Activated CD4-positive, alpha-beta T cell treated with anti-CD3 and anti-CD28 coated beads for 36 hours (primary cell): Measurements from ENCODE around the gene SPON1. TPM values are rescaled to one million over a fixed set of nuclear protein-coding genes. Genes with fewer than 3 reads are reported as not detected.
"Not testable (repeated sequence)": the region's sequence is repeated elsewhere in the genome, so short reads cannot be mapped to it uniquely, and the experiment has no call there.

ENCODE experiments used
- ATAC-seq: fragments of 200-7000 bp; cut with Tn5 transposase; one replicate; pipeline ENCODE4 v1.10.0; 2021; ENCODE audit warnings: mild to moderate bottlenecking, moderate library complexity
- CTCF ChIA-PET: fragments of 350-600 bp; sonication (Branson Sonifier 250); formaldehyde crosslinking; loops from one replicate; lab custom pipeline; 2021; ENCODE audit warnings: antibody characterized with exemption; lab: Charles Lee
- POLR2A ChIA-PET: fragments of 350-600 bp; sonication (Branson Sonifier 250); formaldehyde crosslinking; loops from one replicate; lab custom pipeline; 2021; ENCODE audit warnings: antibody characterized with exemption, inconsistent platforms; lab: Charles Lee
- DNase-seq: peaks from one replicate; pipeline ENCODE4 v3.0.0-alpha.2; 2020
- H3K27ac Mint-ChIP-seq: one replicate; pipeline ENCODE4 v1.8.0; 2021; ENCODE audit warnings: mixed read lengths
- H3K27me3 Mint-ChIP-seq: one replicate; pipeline ENCODE4 v1.8.0; 2021; ENCODE audit warnings: mixed read lengths
- H3K36me3 Mint-ChIP-seq: one replicate; pipeline ENCODE4 v1.8.0; 2021; ENCODE audit warnings: low read depth, mixed read lengths
- H3K4me1 Mint-ChIP-seq: one replicate; pipeline ENCODE4 v1.8.0; 2021; ENCODE audit warnings: mixed read lengths
- H3K4me3 Mint-ChIP-seq: one replicate; pipeline ENCODE4 v1.8.0; 2021; ENCODE audit warnings: mild to moderate bottlenecking, moderate library complexity, mixed read lengths
- H3K9me3 Mint-ChIP-seq: one replicate; pipeline ENCODE4 v1.8.0; 2021; ENCODE audit warnings: low read depth, mixed read lengths
- intact Hi-C, 2 experiments: fragments of 100-400 bp; cut with DNase I in 1 of 2; cut with micrococcal nuclease in 1 of 2; formaldehyde crosslinking; loops; one replicate each; pipeline versions ENCODE4 v1.14.2 to v1.15.1; 2022 to 2024; cut with DNase I, micrococcal nuclease
- total RNA-seq, 2 experiments: library from RNA; stranded (reverse); gene quantifications; one replicate each; pipeline ENCODE4 v1.2.3, GENCODE V29; 2021

The SPON1 gene
- total RNA-seq, 2 experiments from 2014 or later = 0.26 to 0.41 TPM

DNA sequence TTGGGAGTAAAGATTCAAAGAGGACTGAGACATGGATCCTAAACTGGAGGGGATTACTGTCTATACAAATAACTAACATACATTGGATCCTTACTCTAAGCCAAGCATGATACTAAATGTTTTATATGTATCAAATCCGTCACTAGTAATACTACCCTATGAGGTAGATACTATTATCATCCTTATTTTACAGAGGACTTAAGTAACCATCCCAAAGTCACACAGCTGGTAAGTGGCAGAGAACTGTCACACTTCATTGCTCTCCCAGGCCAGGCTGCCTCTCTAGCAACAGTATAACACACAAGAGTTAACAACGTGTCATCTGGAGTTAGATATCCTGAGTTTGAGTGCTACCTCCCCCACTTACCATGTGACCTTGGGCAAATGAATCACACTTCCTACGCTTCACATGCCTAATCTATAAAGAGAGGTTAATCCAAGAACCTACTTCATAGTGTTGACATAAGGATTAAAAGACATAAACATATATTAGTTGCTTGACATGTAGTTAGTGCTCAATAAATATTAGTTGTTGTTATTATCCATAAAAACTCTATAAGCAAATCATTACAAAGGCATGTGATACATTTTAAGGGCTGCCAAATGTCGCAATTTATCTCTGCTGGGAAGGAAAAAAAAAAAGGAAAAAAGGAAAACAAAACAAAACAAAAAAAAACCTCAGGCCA, 33.8 kb upstream of the SPON1 start:
- CTCF ChIA-PET = no interaction called here
- Mint-ChIP-seq H3K4me1 (peaks cover 29% of the 10 kb centered on the region), H3K27me3 (no peaks in the 10 kb centered on the region), H3K4me3 (no peak overlapping the region), H3K36me3 (no peaks in the 10 kb centered on the region), H3K27ac (no peak overlapping the region), H3K9me3 (no peaks in the 10 kb centered on the region)
- POLR2A ChIA-PET = no interaction called here
- DNase-seq = no peak
- intact Hi-C loops = no loop called here
- peak; percentile 68 for ATAC-seq

DNA sequence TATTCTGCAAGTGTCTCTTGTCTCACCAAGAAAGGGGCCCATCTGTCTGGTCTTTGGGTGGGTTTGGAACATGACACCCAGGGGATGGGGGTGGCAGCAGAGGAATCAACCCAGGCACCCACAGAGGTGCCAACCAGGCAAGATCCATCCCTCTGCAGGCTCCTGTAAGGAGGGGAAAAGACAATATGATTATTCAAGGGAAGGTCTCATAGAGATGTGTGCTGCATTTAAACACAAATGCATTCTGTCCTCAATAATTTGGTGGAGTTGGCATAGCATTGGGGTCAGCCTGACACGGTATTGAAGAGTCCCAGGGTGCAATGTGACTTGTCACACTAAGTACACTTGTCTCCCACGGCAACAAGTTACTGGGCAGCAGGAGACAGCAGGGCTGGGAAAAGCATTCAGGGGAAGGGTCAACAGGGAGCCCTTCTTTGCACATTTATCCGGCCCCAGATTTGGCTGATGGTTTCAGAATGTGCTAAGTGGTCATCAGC, 33.1 kb upstream of the SPON1 start:
- Mint-ChIP-seq H3K36me3 (no peaks in the 10 kb centered on the region), H3K4me3 (no peak overlapping the region), H3K27me3 (no peaks in the 10 kb centered on the region), H3K4me1 (peaks cover 21% of the 10 kb centered on the region), H3K9me3 (no peaks in the 10 kb centered on the region), H3K27ac (no peak overlapping the region)
- no peak for ATAC-seq
- ChIA-PET POLR2A (no interaction called here), CTCF (no interaction called here)
- DNase-seq = no peak
- intact Hi-C loops = no loop called here

DNA sequence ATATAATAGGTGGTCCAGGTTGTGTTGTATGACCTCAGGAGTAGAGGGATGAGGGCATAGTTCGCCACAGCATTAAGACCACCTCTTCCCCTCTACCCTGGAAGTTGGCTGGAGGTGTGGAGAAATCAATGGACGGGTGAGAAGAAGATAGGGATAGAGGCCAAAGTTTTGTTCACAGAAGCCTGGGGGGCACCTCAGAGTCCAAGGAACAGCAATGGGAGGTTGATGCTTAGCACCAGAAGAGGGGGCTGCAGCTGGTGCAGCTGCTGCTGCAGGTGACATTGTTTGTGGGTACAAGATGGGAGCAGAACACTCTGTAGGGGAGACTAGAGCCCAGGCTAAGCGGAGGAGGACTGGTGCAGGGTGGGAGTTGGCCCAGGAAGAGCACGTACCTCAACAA, 31.2 kb upstream of the SPON1 start:
- no peaks in the 10 kb centered on the region for H3K36me3 Mint-ChIP-seq
- no peaks in the 10 kb centered on the region for H3K27me3 Mint-ChIP-seq
- ATAC-seq (no peak), DNase-seq (no peak)
- peaks cover 2% of the 10 kb centered on the region for H3K9me3 Mint-ChIP-seq
- no peak overlapping the region for H3K27ac Mint-ChIP-seq
- ChIA-PET POLR2A (no interaction called here), CTCF (interaction anchor here (0.9 kb wide), 1 partner anchor 196 kb away, joined by 3 read pairs; no protein-coding TSS in a partner anchor)
- H3K4me1 Mint-ChIP-seq = peaks cover 7% of the 10 kb centered on the region
- no peak overlapping the region for H3K4me3 Mint-ChIP-seq
- intact Hi-C loops = no loop called here

DNA sequence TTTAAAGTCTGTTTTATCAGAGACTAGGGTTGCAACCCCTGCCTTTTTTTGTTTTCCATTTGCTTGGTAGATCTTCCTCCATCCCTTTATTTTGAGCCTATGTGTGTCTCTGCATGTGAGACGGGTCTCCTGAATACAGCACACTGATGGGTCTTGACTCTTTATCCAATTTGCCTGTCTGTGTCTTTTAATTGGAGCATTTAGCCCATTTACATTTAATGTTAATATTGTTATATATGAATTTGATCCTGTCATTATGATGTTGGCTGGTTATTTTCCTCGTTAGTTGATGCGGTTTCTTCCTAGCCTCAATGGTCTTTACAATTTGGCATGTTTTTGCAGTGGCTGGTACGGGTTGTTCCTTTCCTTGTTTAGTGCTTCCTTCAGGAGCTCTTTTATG, 25.4 kb upstream of the SPON1 start:
- DNase-seq, intact Hi-C loops, ATAC-seq, POLR2A ChIA-PET, H3K9me3 Mint-ChIP-seq, H3K27me3 Mint-ChIP-seq, H3K4me3 Mint-ChIP-seq, H3K36me3 Mint-ChIP-seq, H3K27ac Mint-ChIP-seq: not testable (repeated sequence)
- H3K4me1 Mint-ChIP-seq = peaks cover 37% of the 10 kb centered on the region
- CTCF ChIA-PET = interaction anchor here (0.8 kb wide), 1 partner anchor 26 kb away, joined by 4 read pairs; no protein-coding TSS in a partner anchor

DNA sequence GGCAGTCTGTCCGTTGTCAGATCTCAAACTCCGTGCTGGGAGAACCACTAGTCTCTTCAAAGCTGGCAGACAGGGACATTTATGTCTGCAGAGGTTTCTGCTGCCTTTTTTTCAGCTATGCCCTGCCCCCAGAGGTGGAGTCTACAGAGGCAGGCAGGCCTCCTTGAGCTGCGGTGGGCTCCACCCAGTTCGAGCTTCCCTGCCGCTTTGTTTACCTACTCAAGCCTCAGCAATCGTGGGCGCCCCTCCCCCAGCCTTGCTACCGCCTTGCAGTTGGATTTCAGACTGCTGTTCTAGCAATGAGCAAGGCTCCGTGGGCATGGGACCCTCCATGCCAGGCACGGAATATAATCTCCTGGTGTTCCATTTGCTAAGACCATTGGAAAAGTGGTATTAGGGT, 23.7 kb upstream of the SPON1 start:
- ATAC-seq, H3K27ac Mint-ChIP-seq, intact Hi-C loops, H3K4me3 Mint-ChIP-seq, POLR2A ChIA-PET, H3K36me3 Mint-ChIP-seq, H3K9me3 Mint-ChIP-seq, H3K27me3 Mint-ChIP-seq: not testable (repeated sequence)
- peaks cover 48% of the 10 kb centered on the region for H3K4me1 Mint-ChIP-seq
- CTCF ChIA-PET = interaction anchor here (0.7 to 2.4 kb wide), 5 partner anchors 18 to 294 kb away, joined by 3 to 10 read pairs (median 3); no protein-coding TSS in a partner anchor
- DNase-seq = peak; percentile 37

DNA sequence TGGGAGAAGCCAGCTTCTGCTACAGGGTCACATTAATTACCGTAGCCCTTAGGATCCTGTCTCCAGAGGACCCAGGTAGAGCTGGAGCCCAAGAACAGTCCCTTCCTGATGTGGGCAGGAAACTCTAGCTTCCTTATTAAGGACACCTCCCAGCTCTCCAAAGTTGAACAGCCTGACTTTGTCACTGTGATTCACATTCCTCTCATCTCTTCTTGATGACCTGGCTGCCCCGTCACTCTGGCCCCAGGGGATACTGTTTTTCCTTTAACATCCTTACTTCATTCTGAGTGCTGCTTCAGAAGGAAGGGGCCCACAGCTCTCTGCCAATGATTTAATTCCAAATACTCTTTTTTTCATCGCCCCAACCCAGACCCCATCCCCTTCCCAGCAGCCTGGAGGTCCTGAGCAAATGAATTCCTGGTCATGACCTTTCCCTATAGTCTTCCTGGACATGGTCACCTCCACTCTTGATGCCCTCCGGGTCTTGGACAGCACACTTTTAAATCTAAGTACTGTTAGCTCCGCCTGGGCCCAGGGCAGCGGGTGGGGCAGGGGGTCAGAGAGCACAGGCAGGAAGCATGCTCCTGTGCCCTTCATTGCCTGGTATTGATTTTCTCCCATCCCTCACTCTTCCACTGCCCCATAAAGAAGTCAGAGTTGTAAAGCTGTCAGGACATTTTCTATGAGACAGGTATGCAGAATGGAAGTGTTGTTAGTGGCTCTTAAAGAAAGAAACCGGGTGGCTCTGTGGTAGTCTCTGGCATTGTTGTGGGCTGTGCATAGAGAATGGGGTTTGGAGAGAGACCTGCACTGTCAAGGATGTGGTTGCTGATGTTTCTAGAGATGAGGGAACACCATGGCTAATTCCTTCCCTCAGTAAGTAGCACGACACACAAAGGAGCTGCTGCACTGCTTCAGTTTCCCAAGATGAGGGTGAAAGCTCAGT, 22.3 kb upstream of the SPON1 start:
- intact Hi-C loops = no loop called here
- ChIA-PET POLR2A (interaction anchor here (1.2 kb wide), 1 partner anchor 71 kb away, joined by 3 read pairs; no protein-coding TSS in a partner anchor), CTCF (interaction anchor here (0.8 to 2.4 kb wide), 6 partner anchors 10 to 208 kb away, joined by 3 to 10 read pairs (median 4); no protein-coding TSS in a partner anchor)
- Mint-ChIP-seq H3K4me1 (peaks cover 48% of the 10 kb centered on the region), H3K27me3 (no peaks in the 10 kb centered on the region), H3K27ac (peak overlapping the region; percentile 22), H3K36me3 (no peaks in the 10 kb centered on the region), H3K4me3 (no peak overlapping the region), H3K9me3 (peaks cover 5% of the 10 kb centered on the region)
- ATAC-seq (peak; percentile 86), DNase-seq (peak; percentile 24)

DNA sequence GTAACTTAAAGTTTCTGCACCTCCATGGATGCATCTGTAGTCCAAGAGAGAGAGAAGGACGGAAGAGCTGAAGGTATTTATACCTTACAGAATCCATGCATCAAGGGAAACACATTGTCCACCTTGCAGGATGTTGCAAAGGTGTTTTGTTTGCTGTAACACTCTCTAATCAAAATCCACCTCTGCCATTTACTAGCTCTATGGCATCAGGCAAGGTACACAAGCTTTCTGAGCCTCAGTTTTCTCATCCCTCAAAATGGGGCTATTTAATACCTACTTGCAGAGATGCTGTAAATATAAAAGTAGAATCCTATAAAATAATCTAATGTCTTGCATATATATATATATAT, 21.6 kb upstream of the SPON1 start:
- POLR2A ChIA-PET = interaction anchor here (0.6 to 1.2 kb wide), 2 partner anchors 72 to 668 kb away, joined by 3 read pairs; no protein-coding TSS in a partner anchor
- intact Hi-C loops = no loop called here
- CTCF ChIA-PET = interaction anchor here (0.8 to 2.4 kb wide), 5 partner anchors 10 to 168 kb away, joined by 3 to 10 read pairs (median 4); no protein-coding TSS in a partner anchor

DNA sequence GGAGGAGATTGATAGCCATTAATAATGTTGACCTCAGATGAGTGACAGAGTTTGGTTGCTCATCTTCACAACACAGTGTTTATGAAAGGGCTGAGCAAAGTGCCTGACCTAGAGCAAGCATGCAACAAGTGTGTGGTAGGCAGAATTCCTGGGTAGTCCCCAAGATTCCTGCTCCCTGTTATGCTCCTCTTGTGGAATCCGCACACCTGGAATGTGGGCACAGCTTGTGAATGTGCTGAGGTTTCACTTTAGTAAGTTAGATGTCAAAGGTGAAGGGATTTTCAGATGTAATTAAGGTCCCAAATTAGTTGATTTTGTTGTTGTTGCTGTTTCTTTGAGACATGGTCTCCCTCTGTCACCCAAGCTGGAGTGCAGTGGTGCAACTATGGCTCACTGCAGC, 20.7 kb upstream of the SPON1 start:
- POLR2A ChIA-PET = no interaction called here
- CTCF ChIA-PET = interaction anchor here (0.8 kb wide), 1 partner anchor 11 kb away, joined by 3 read pairs; no protein-coding TSS in a partner anchor

More for the DNA sequence above, 21.6 kb upstream of the SPON1 start:
- no peak for ATAC-seq
- Mint-ChIP-seq H3K4me1 (peaks cover 48% of the 10 kb centered on the region), H3K27me3 (no peaks in the 10 kb centered on the region), H3K36me3 (no peaks in the 10 kb centered on the region), H3K4me3 (no peak overlapping the region), H3K9me3 (peaks cover 5% of the 10 kb centered on the region), H3K27ac (peak overlapping the region; percentile 22)
- DNase-seq = no peak

DNA sequence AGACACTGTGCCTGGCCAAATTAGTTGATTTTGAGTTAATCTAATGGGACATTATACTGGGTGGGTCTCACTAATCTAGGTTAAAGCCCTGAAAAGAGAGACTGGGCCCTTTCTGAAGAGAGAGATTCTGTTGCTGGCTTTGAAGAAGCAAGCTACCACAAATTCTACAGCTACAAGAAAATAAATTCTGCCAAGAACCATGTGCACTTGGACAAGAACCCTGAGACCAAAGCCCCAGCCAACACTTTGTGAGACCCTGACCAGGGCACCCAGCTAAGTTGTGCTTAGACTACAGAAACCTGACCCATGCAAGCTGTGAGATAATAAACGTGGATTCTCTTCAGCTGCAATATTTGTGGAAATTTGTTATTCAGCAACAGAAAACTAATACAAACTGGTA, 20.1 kb upstream of the SPON1 start:
- H3K9me3 Mint-ChIP-seq = peaks cover 2% of the 10 kb centered on the region
- no peaks in the 10 kb centered on the region for H3K36me3 Mint-ChIP-seq
- no peak overlapping the region for H3K4me3 Mint-ChIP-seq
- DNase-seq (no peak), ATAC-seq (no peak)
- ChIA-PET CTCF (interaction anchor here (0.7 to 1.0 kb wide), 3 partner anchors 11 to 702 kb away, joined by 3 to 6 read pairs (median 3); no protein-coding TSS in a partner anchor), POLR2A (no interaction called here)
- H3K4me1 Mint-ChIP-seq = peaks cover 48% of the 10 kb centered on the region
- no peaks in the 10 kb centered on the region for H3K27me3 Mint-ChIP-seq
- H3K27ac Mint-ChIP-seq = no peak overlapping the region
- intact Hi-C loops = no loop called here

More for the DNA sequence above, 20.7 kb upstream of the SPON1 start:
- Mint-ChIP-seq H3K9me3 (peaks cover 3% of the 10 kb centered on the region), H3K27me3 (no peaks in the 10 kb centered on the region), H3K27ac (no peak overlapping the region), H3K36me3 (no peaks in the 10 kb centered on the region), H3K4me3 (no peak overlapping the region), H3K4me1 (peaks cover 48% of the 10 kb centered on the region)
- ATAC-seq = no peak
- intact Hi-C loops = no loop called here
- DNase-seq = no peak

DNA sequence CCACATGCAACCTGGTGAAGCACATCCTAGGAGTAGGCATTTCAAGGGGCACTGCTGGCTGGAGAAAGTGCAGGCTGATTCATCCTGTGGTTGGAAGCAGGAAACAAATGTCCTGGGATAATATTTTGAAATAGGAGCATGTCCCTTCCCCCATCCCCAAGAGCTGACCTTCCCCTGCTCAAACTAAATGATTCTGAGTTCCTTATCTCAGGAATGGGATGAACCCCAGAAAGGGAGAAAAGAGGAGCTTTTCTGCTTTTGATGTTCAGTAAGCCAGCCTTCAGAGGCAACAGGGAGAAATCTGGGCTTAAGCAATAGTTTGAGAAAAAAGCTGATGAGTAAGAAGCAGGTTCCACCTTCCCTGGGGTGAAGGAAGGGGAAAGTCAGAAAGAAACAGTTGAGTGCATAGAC, 19.5 kb upstream of the SPON1 start:
- intact Hi-C loops = no loop called here
- Mint-ChIP-seq H3K4me1 (peaks cover 47% of the 10 kb centered on the region), H3K9me3 (peaks cover 1% of the 10 kb centered on the region), H3K27ac (no peak overlapping the region), H3K27me3 (no peaks in the 10 kb centered on the region), H3K4me3 (no peak overlapping the region), H3K36me3 (no peaks in the 10 kb centered on the region)
- CTCF ChIA-PET = interaction anchor here (1.0 kb wide), 1 partner anchor 35 kb away, joined by 6 read pairs; no protein-coding TSS in a partner anchor
- DNase-seq = no peak
- POLR2A ChIA-PET = no interaction called here
- ATAC-seq = no peak

DNA sequence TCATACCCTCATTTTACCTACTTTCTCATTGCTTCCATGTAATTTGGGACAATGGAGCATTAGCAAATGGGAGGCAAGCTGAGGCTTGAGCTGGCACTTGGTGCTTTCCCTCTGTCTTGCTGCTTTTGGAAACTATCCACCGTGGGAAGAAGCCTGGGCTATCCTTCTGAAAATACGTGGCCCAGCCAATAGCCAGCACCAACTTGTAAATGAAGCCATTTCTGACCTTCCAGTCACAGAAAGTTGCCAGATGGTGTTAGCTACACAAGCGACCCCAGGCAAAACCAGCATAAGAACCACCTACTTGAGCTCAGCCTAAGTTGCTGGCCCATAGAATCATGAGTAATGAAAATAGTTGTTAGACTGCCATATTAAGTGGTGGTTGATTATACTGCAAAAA, 18.5 kb upstream of the SPON1 start:
- ATAC-seq (no peak), DNase-seq (no peak)
- CTCF ChIA-PET = interaction anchor here (0.6 to 1.0 kb wide), 2 partner anchors 12 to 341 kb away, joined by 4 read pairs; no protein-coding TSS in a partner anchor
- no peaks in the 10 kb centered on the region for H3K36me3 Mint-ChIP-seq
- H3K27ac Mint-ChIP-seq = no peak overlapping the region
- H3K9me3 Mint-ChIP-seq = no peaks in the 10 kb centered on the region
- POLR2A ChIA-PET = interaction anchor here (0.6 kb wide), 1 partner anchor 73 kb away, joined by 3 read pairs; no protein-coding TSS in a partner anchor
- H3K27me3 Mint-ChIP-seq = no peaks in the 10 kb centered on the region
- intact Hi-C loops = no loop called here
- H3K4me3 Mint-ChIP-seq = no peak overlapping the region
- H3K4me1 Mint-ChIP-seq = peaks cover 37% of the 10 kb centered on the region
